GM21526 (cell line): ENCODE results near the gene GPR160.
"Not testable (repeated sequence)": the region's sequence is repeated elsewhere in the genome, so short reads cannot be mapped to it uniquely, and the experiment has no call there.

Experiments
- ATAC-seq: cut with Tn5 transposase; IDR thresholded peaks from one replicate; pipeline ENCODE4 v1.9.1; 2021; ENCODE audit warnings: moderate library complexity; ENCODE audit not compliant: unreplicated experiment, low FRiP score

Gene GPR160

DNA sequence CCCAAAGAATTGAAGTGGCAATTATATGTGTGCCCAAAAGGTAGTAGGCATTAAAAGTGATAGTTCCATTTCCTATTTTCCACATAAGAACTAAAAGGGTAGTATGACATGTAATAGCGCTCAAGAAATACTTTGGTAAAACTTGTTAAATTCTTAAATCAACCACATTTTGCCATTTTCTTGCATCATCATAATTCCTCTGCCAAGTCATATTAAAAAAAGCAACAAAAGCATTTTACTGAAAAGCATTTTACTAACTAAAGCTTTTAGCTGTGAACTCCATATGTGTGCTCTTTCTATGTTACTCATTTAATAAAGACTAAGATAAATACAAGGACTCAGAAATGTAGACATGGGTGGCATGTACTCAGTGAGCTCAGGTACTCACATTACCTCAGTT, 70.1 kb downstream of the GPR160 start:
- no peak for ATAC-seq

DNA sequence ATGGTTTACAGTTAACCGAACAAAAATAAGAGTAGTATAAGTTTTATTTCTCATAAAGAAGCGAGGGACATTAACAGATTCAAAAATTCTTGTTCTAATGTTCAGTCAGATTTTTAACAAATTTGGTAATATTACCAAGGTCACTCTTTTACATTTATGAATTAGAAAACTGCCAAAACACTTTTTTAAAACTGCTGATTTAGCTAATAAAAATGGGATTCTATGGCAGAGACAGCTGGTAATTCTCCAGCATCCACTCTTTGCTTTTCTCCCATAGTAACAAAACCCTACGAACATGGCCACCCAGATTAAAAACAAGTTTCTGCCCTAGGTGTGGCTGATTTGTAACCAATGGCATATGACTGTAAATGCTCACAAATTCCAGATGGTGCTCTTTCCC, 71.2 kb downstream of the GPR160 start:
- ATAC-seq, result no peak

DNA sequence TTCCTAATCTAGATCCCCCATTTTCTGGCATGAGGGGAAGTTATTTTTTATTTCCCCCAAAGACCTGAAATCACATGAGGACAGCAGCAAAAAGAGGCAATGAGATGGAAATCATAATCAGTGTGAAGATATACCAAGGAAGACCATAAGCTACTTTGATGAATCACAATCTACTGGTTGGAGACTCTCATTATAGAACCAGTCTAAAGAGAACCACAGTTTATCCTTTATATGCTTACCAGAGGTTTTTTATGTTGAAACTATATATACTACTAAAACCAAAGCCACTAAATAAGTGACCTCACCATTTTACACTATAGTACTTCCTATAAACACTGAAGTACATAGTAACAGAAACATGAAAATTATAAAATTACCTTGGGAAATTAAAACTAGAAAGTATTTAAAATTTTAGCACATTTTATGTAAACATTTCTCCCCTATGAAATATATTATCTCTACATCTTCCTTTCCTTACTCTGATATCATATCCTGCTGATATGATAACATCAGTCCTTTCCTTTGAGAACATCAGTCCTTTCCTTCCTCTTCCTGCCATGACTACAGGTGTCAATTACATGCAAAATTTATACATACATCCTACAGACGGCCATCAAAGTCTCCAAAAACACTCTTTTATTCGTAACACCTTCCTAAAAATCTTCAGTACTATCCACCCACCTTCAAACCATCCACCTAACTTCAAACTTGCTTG, 71.9 kb downstream of the GPR160 start:
- ATAC-seq, result no peak

DNA sequence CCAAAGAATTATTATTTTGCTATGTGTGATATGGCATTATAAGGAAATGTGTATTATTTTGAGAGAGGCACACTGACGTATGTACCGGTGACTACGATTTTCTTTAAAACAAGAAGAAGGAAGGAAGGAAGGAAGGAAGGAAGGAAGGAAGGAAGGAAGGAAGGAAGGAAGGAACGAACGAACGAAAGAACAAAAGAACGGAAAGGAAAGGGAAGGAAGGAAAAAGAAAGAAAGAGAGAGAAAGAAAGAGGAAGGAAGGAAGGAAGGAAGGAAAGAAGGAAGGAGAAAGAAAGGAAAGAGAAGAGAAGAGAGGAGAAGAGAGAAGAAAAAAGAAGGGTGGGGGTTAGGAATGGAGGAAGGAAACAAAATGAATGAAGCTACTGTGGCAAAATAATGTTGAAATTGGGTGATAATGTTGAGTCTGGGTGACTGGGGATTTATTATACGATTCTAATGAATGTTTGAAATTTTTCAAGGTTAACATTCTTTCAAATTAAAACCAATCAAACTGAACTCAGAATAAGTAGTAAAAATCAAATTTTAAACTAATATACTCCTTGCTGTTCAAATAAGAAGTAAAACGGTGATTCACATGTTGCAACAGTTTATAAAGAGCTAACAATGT, 73.5 kb downstream of the GPR160 start:
- ATAC-seq, result no peak

DNA sequence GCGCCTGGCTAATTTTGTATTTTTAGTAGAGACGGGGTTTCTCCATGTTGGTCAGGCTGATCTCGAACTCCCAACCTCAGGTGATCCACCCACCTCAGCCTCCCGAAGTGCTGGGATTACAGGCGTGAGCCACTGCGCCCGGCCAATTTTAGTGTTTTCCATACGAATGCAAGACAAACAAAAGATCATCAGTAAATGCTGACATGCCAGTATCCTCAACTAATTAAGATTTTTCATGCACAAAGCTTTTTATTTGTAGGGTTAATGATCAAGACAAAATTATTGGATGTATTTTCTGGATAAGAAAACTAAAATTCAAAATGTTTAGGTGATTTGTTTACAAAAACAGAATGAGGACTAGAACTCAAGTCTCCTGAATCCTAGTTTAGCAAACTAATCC, 76.4 kb downstream of the GPR160 start:
- ATAC-seq, result not testable (repeated sequence)

DNA sequence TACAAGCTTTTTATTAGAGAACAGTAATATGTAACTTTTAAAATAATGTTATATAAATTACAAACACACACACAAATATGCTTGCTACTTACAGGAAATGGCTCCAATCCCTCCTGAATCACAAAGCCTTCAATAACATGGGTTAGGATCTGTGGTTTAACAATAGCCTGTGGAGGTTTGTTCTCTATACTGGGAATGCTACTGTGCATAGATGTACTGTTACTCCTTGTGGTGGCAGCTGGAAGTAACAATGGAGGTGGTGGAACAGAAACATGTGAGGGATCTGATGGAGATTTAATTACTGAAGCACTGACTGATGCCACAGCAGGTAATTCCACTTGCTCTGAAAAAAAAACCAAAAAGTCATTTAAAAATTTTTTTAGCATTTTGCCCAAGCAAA, 79.3 kb downstream of the GPR160 start:
- no peak for ATAC-seq

DNA sequence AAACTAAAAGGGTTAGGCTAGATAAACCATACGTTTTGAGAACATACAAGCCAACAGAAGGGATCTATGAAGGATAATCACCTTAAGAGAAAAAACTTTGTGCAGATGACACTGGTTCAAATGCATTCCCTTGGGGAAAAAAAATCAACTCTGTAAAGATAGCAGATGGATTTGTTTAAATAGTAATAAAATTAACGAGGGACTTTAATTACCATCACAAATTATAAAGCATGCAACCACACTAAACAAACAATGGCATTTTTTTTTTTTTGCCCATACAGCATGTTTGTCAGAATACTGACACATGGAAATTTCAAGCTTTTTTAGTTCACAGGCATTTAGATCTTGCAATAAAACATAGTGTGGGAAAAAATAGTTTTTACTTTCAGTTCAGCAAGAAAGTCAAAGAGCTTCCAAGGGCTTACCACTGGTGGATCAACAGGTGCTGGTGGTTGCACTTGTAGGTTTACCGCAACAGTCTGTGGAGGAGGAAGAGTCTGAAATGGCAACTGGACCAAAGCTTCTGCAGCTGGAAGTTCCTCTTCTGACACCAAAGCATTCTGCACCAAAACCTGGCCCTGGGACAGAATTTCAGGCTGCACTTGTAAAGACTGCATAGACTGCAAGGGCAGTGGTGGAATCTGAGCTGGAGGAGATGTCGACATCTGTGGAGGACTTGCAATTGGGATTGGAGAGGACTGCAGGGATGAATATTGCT, 90.6 kb downstream of the GPR160 start:
- peak; percentile 88 for ATAC-seq

DNA sequence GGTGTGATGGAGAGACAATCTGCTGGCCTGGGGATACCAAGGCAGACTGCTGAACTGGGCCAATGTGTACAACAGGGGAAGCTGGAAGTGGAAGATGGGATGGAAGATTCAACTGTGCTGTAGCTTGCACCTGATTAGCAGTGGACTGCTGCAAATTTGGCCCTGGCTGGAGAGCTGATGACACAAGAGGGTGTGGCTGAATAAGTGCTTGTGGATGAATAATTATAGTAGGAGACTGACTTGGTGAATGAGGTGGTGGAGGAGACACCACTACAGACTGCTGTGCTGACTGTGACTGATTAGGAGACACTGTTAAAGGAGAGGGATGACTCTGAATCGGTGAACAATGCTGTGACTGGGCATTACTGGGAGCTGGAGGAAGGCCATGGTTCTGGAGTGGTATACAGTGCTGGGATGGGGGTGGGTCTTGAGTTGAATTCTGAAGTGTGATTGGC, 91.2 kb downstream of the GPR160 start:
- ATAC-seq, result peak; percentile 40

DNA sequence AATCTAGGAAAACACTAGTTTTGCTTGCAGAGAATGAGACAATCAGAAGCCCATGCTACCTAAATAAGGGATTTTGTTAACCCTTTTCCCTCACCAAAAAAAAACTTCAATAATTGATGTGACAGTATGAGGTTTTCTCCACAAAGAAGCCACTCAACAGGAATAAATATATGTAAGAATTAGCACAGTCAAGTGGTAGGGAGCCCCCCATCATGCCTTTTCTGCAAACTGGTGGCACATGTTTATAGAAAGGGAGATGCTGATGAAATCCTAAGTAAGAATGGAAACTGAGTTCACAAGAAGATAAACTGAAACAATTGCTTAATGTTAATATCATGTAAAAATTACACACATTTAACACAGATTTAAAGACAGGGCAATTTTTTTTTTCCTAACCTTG, 92.7 kb downstream of the GPR160 start:
- ATAC-seq, result no peak

DNA sequence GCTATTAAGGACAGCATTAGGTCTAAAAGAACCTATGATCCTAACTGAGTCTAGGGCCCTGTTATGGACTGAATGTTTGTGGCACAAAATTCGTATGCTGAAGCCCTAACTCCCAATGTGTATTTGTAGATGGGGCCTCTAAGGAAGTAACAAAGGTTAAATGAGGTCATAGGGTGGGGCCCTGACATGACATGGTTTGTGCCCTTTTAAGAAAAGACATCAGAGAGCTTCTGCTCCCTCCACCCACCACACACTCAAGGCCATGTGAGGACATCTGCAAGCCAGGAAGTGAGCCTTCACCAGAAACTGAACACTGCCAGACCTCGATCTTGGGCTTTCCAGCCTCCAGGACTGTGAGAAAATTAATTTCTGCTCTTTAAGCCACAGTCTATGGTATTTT, 94.5 kb downstream of the GPR160 start:
- ATAC-seq, result no peak
